ENCODE measurements around the gene IER3. TPM values are rescaled to one million over a fixed set of nuclear protein-coding genes. Genes with fewer than 3 reads are reported as not detected.
A peak's percentile ranks its signal among the peaks of the same experiment; 100 is the strongest.

IER3 gene
- total and polyA plus RNA-seq, 9 of the 15 experiments (the other 6 are each of a cell fraction or from before 2014, with no cell fraction given), result 1.5 to 30.0 (median 11.5) TPM

DNA sequence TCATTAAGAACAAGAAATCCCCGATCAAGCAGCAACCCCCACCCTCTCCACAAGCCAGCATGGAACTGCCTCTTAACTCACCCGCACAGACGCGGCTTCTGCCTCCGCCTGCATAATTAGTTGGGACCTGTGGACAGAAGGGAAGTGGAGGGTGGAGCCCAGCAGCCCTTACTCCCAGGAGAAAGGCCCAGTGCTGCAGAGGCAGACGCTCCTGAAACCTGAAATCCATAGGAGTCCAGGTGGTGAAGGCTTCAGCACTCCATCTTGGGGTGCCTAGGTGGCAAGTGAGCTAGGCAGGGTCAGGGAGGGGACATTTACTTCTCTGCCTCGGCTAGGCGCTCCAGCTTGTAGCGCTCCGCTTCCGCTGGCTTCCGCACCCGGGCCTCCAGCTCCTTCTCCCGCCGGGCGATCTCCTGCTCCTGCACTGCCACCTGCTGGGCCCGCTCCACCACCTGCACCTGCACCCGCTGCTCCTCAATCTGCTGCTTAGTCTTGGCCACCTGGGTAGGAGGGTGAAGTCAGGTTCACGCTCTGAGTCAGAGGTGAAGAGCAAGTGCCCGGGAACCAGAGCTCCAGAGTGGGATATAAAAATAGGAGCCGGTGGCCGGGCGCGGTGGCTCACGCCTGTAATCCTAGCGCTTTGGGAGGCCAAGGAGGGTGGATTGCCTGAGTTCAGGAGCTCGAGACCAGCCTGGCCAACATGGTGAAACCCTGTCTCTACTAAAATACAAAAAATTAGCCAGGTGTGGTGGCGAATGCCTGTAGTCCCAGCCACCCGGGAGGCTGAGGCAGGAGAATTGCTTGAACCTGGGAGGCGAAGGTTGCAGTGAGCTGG lies 13.5 kb downstream of the IER3 start (continued):
- TF ChIP-seq ZNF274 (IDR thresholded peaks at IDR 0.05; ENCODE audit: borderline replicate concordance, low read depth, low read length) (no peak), NFYB (IDR thresholded peaks at IDR 0.05; ENCODE audit: extremely low read depth, insufficient read length) (no peak), DIDO1 (tag; IDR thresholded peaks at IDR 0.05; ENCODE audit: low read depth) (no peak), CREM (IDR thresholded peaks at IDR 0.05; ENCODE audit: low read depth) (peak; percentile 65; the same call in 1 of the 2 replicates), TOE1 (IDR thresholded peaks at IDR 0.05; ENCODE audit: borderline replicate concordance) (no peak), TOE1 (CRISPR knock-in tag; IDR thresholded peaks at IDR 0.05; ENCODE audit: borderline replicate concordance, low read depth) (no peak), HNRNPK (IDR thresholded peaks at IDR 0.05; ENCODE audit: low read depth, low read length, poor library complexity, severe bottlenecking) (no peak), ZKSCAN3 (CRISPR knock-in tag; IDR thresholded peaks at IDR 0.05) (no peak)
- TF ChIP-seq, protein P1, sequence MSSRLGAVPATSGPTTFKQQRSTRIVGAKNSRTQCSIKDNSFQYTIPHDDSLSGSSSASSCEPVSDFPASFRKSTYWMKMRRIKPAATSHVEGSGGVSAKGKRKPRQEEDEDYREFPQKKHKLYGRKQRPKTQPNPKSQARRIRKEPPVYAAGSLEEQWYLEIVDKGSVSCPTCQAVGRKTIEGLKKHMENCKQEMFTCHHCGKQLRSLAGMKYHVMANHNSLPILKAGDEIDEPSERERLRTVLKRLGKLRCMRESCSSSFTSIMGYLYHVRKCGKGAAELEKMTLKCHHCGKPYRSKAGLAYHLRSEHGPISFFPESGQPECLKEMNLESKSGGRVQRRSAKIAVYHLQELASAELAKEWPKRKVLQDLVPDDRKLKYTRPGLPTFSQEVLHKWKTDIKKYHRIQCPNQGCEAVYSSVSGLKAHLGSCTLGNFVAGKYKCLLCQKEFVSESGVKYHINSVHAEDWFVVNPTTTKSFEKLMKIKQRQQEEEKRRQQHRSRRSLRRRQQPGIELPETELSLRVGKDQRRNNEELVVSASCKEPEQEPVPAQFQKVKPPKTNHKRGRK (tag; IDR thresholded peaks at IDR 0.05), result no peak
- TF ChIP-seq, protein P2, sequence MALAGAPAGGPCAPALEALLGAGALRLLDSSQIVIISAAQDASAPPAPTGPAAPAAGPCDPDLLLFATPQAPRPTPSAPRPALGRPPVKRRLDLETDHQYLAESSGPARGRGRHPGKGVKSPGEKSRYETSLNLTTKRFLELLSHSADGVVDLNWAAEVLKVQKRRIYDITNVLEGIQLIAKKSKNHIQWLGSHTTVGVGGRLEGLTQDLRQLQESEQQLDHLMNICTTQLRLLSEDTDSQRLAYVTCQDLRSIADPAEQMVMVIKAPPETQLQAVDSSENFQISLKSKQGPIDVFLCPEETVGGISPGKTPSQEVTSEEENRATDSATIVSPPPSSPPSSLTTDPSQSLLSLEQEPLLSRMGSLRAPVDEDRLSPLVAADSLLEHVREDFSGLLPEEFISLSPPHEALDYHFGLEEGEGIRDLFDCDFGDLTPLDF (CRISPR knock-in tag; IDR thresholded peaks at IDR 0.05), result 0 out of 2 replicates have a peak, but pooled peaks have one; percentile 64
- TF ChIP-seq, protein P3, sequence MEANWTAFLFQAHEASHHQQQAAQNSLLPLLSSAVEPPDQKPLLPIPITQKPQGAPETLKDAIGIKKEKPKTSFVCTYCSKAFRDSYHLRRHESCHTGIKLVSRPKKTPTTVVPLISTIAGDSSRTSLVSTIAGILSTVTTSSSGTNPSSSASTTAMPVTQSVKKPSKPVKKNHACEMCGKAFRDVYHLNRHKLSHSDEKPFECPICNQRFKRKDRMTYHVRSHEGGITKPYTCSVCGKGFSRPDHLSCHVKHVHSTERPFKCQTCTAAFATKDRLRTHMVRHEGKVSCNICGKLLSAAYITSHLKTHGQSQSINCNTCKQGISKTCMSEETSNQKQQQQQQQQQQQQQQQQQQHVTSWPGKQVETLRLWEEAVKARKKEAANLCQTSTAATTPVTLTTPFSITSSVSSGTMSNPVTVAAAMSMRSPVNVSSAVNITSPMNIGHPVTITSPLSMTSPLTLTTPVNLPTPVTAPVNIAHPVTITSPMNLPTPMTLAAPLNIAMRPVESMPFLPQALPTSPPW (CRISPR knock-in tag; IDR thresholded peaks at IDR 0.05), result 0 out of 2 replicates have a peak, but pooled peaks have one; percentile 19
- TF ChIP-seq, protein P4, sequence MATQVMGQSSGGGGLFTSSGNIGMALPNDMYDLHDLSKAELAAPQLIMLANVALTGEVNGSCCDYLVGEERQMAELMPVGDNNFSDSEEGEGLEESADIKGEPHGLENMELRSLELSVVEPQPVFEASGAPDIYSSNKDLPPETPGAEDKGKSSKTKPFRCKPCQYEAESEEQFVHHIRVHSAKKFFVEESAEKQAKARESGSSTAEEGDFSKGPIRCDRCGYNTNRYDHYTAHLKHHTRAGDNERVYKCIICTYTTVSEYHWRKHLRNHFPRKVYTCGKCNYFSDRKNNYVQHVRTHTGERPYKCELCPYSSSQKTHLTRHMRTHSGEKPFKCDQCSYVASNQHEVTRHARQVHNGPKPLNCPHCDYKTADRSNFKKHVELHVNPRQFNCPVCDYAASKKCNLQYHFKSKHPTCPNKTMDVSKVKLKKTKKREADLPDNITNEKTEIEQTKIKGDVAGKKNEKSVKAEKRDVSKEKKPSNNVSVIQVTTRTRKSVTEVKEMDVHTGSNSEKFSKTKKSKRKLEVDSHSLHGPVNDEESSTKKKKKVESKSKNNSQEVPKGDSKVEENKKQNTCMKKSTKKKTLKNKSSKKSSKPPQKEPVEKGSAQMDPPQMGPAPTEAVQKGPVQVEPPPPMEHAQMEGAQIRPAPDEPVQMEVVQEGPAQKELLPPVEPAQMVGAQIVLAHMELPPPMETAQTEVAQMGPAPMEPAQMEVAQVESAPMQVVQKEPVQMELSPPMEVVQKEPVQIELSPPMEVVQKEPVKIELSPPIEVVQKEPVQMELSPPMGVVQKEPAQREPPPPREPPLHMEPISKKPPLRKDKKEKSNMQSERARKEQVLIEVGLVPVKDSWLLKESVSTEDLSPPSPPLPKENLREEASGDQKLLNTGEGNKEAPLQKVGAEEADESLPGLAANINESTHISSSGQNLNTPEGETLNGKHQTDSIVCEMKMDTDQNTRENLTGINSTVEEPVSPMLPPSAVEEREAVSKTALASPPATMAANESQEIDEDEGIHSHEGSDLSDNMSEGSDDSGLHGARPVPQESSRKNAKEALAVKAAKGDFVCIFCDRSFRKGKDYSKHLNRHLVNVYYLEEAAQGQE (IDR thresholded peaks at IDR 0.05; ENCODE audit: borderline replicate concordance), result peak; percentile 82
- TF ChIP-seq, protein P4 (CRISPR knock-in tag; IDR thresholded peaks at IDR 0.05; ENCODE audit: low read depth), result no peak
